ENCODE measurements around the gene GGA2.

DNA sequence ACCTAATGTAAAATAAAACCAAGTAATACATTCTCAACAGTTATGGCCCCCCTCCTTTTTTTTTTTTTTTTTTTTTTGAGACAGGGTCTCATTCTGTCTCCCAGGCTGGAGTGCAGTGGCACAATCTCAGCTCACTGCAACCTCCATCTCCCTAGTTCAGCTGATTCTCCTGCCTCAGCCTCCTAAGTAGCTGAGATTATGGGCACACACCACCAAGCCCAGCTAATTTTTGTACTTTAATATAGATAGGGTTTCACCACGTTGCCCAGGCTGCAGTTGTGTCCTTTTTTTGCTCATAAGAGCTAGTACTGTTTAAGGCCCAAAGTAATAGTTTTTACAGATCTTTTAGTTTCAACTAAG is 28.6 kb upstream of the GGA2 start:
- TF ChIP-seq CTCF (IDR thresholded peaks at IDR 0.05): no peak
- TF ChIP-seq POLR2AphosphoS5 (IDR thresholded peaks at IDR 0.05): no peak
- TF ChIP-seq EP300 (IDR thresholded peaks at IDR 0.05; ENCODE audit: low read depth): no peak
